HepG2 (cell line): ENCODE measurements around the gene WDR3. TPM values are rescaled to one million over a fixed set of nuclear protein-coding genes. Genes with fewer than 3 reads are reported as not detected.

Source experiments
- EED ChIP-seq: sonication (generic); formaldehyde crosslinking; IDR thresholded peaks from 2 replicates; pipeline ENCODE4 v1.5.0; 2020; ENCODE audit warnings: mild to moderate bottlenecking, missing genetic modification reagents
- ELF3 ChIP-seq: IDR thresholded peaks from 2 replicates; pipeline ENCODE4 v1.6.1; 2016; ENCODE audit warnings: missing genetic modification reagents, missing compliant biosample characterization
- FOXP1 ChIP-seq, 2 experiments: fragments of 450-650 bp in 1 of 2; IDR thresholded peaks; 2 replicates each; pipeline ENCODE4 v1.6.1; 2017 to 2018; ENCODE audit warnings: antibody characterized with exemption in 1 of 2
- GPN1 ChIP-seq: sonication (generic); formaldehyde crosslinking; IDR thresholded peaks from 2 replicates; pipeline ENCODE4 v1.5.1; 2020; ENCODE audit warnings: missing genetic modification reagents, borderline replicate concordance
- HOXA3 ChIP-seq: sonication (generic); formaldehyde crosslinking; IDR thresholded peaks from 2 replicates; pipeline ENCODE4 v1.5.0; 2020; ENCODE audit warnings: missing genetic modification reagents
- KDM5A ChIP-seq: fragments of 200-600 bp; sonication (generic); IDR thresholded peaks from 2 replicates; pipeline ENCODE4 v1.7.0; 2018; ENCODE audit warnings: antibody characterized with exemption, mild to moderate bottlenecking, low read length, borderline replicate concordance
- MAFK ChIP-seq, 2 experiments: IDR thresholded peaks in 1 of 2; conservative IDR thresholded peaks in 1 of 2; 2 replicates each; pipeline ENCODE4 v1.6.1; 2011; ENCODE audit warnings: improper control_type of control experiment in 2 of 2, low read length in 2 of 2
- NR2F2 ChIP-seq: IDR thresholded peaks from 2 replicates; pipeline ENCODE4 v1.6.1; 2012; ENCODE audit warnings: low read depth, inconsistent platforms, borderline replicate concordance
- REST ChIP-seq, 2 experiments: IDR thresholded peaks; 2 replicates each; pipeline ENCODE4 v1.6.1; 2011 to 2012; ENCODE audit warnings: low read length in 2 of 2, borderline replicate concordance in 1 of 2, low read depth in 1 of 2, mild to moderate bottlenecking in 1 of 2, moderate library complexity in 1 of 2
- TRIM24 ChIP-seq: sonication (generic); formaldehyde crosslinking; IDR thresholded peaks from 2 replicates; pipeline ENCODE4 v1.8.0; 2022; ENCODE audit warnings: mild to moderate bottlenecking, missing genetic modification reagents
- ZBTB40 ChIP-seq, 2 experiments: fragments of 450-650 bp in 1 of 2; sonication (generic) in 1 of 2; formaldehyde crosslinking in 1 of 2; IDR thresholded peaks; 2 replicates each; pipeline versions ENCODE4 v1.6.1 to v1.8.0; 2016 to 2022; ENCODE audit warnings: antibody characterized with exemption in 1 of 2, mild to moderate bottlenecking in 1 of 2, missing genetic modification reagents in 1 of 2
- ZFY ChIP-seq: sonication (generic); formaldehyde crosslinking; IDR thresholded peaks from 2 replicates; pipeline ENCODE4 v1.4.0; 2020; ENCODE audit warnings: missing genetic modification reagents
- ZFYVE20 ChIP-seq: sonication (generic); formaldehyde crosslinking; IDR thresholded peaks from 2 replicates; pipeline ENCODE4 v1.8.0; 2023; ENCODE audit warnings: low read depth, mild to moderate bottlenecking, moderate library complexity, missing genetic modification reagents, borderline replicate concordance
- ZNF232 ChIP-seq: sonication (generic); formaldehyde crosslinking; IDR thresholded peaks from 2 replicates; pipeline ENCODE4 v1.4.0; 2020; ENCODE audit warnings: missing genetic modification reagents, borderline replicate concordance
- ZNF777 ChIP-seq: sonication (generic); formaldehyde crosslinking; IDR thresholded peaks from 2 replicates; pipeline ENCODE4 v1.4.0; 2020; ENCODE audit warnings: missing genetic modification reagents
- ZNF788 ChIP-seq: sonication (generic); formaldehyde crosslinking; IDR thresholded peaks from 2 replicates; pipeline ENCODE4 v1.5.0; 2020; ENCODE audit warnings: mild to moderate bottlenecking, missing genetic modification reagents, borderline replicate concordance
- ZZZ3 ChIP-seq: sonication (generic); formaldehyde crosslinking; IDR thresholded peaks from 2 replicates; pipeline ENCODE4 v1.4.0; 2020; ENCODE audit warnings: missing genetic modification reagents, mild to moderate bottlenecking, borderline replicate concordance
- polyA plus RNA-seq, 8 experiments: library from polyadenylated mRNA; depleted of rRNA in 3 of 8; stranded (reverse) in 7 of 8; unstranded in 1 of 8; fragments of >200 nt; fragmentation: Illumina TruSeq in 4 of 8; extraction: Trizol in 4 of 8; gene quantifications; 2 replicates each; pipeline versions ENCODE4 v1.2.1 to v1.2.3, GENCODE V29; 2011 to 2016; ENCODE audit warnings: low read depth in 4 of 8, missing spikeins in 1 of 8, mixed read lengths in 1 of 8; ENCODE audit not compliant: insufficient read depth in 1 of 8
- total RNA-seq, 5 experiments: library from RNA; depleted of rRNA; stranded (reverse); fragments of >200 nt; fragmentation: Illumina TruSeq; extraction: Trizol; gene quantifications; 2 replicates each; pipeline ENCODE4 v1.2.3, GENCODE V29; 2016; ENCODE audit warnings: low read depth in 1 of 5

The WDR3 gene
- total and polyA plus RNA-seq, 2 of the 13 experiments (the other 11 are each of a cell fraction or from before 2014, with no cell fraction given), result 15.9 to 55.5 TPM

- no peak for TF ChIP-seq HOXA3 (CRISPR knock-in tag)
- TF ChIP-seq ELF3, result 0 out of 2 replicates have a peak, but pooled peaks have one; percentile 18
- TF ChIP-seq EED, result peak; percentile 87; the same call in 1 of the 2 replicates
- TF ChIP-seq TRIM24, result no peak
- TF ChIP-seq ZZZ3 (CRISPR knock-in tag), result 0 out of 2 replicates have a peak, but pooled peaks have one; percentile 4
- no peak for TF ChIP-seq MAFK (conservative IDR thresholded peaks at IDR 0.05 in 1 of 2, IDR thresholded peaks at IDR 0.05 in 1 of 2; ENCODE audit: low read length in 2 of 2)
- TF ChIP-seq FOXP1 (IDR thresholded peaks at IDR 0.05), result no peak
- no peak for TF ChIP-seq FOXP1 (CRISPR knock-in tag; IDR thresholded peaks at IDR 0.05)
- TF ChIP-seq ZNF777 (CRISPR knock-in tag), result 0 out of 2 replicates have a peak, but pooled peaks have one; percentile 17
- TF ChIP-seq KDM5A, result peak; percentile 68
- 0 out of 2 replicates have a peak, but pooled peaks have one; percentile 19 for TF ChIP-seq ZFYVE20 (CRISPR knock-in tag)
- TF ChIP-seq NR2F2, result no peak
- TF ChIP-seq ZNF788 (CRISPR knock-in tag), result peak; percentile 84; the same call in 1 of the 2 replicates
- TF ChIP-seq ZFY (CRISPR knock-in tag), result peak; percentile 37
- no peak for TF ChIP-seq ZNF232 (CRISPR knock-in tag)
- no peak for TF ChIP-seq REST (IDR thresholded peaks at IDR 0.05; ENCODE audit: borderline replicate concordance in 1 of 2, low read depth in 1 of 2, low read length in 2 of 2)
- TF ChIP-seq GPN1 (CRISPR knock-in tag), result no peak
- no peak for TF ChIP-seq ZBTB40 (IDR thresholded peaks at IDR 0.05)
- TF ChIP-seq ZBTB40 (CRISPR knock-in tag; IDR thresholded peaks at IDR 0.05), result peak; percentile 50; the same call in 1 of the 2 replicates
These were observed 627 bp upstream of the WDR3 start (continued) for GRCh38 chr1:117928881-117929342.
